ENCODE results near the gene SYN1.

SYN1 gene

DNA sequence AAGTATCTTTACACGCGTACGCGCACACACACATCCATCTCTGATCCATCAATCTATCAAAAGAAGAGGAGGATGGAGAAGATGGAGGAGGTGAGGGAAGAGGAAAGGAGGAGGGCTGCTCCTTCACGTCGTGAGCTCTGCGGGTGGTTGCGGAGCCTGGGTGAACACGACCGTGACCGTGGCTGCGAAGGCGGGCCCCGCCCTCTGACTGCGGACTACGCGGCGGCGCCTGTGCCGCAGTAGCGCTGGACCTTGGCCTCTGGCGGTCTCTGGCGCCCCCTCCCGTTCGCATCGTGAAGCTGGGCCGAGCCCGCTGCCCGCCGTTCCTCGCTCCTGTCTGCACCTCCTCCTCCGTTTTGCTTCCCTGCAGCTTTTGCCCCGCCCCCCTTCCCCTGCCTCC, 96.4 kb downstream of the SYN1 start:
- DNase-seq (ENCODE audit: low spot score) = peak; percentile 63

Data from COLO829 (cell line).